Fibroblast of skin of right biceps (primary cell): ENCODE results near the gene CALCOCO2.
"Not testable (repeated sequence)": the region's sequence is repeated elsewhere in the genome, so short reads cannot be mapped to it uniquely, and the experiment has no call there.

Experiments
- DNase-seq: peaks from one replicate; pipeline ENCODE4 v3.0.0-alpha.2; 2013

Gene CALCOCO2

DNA sequence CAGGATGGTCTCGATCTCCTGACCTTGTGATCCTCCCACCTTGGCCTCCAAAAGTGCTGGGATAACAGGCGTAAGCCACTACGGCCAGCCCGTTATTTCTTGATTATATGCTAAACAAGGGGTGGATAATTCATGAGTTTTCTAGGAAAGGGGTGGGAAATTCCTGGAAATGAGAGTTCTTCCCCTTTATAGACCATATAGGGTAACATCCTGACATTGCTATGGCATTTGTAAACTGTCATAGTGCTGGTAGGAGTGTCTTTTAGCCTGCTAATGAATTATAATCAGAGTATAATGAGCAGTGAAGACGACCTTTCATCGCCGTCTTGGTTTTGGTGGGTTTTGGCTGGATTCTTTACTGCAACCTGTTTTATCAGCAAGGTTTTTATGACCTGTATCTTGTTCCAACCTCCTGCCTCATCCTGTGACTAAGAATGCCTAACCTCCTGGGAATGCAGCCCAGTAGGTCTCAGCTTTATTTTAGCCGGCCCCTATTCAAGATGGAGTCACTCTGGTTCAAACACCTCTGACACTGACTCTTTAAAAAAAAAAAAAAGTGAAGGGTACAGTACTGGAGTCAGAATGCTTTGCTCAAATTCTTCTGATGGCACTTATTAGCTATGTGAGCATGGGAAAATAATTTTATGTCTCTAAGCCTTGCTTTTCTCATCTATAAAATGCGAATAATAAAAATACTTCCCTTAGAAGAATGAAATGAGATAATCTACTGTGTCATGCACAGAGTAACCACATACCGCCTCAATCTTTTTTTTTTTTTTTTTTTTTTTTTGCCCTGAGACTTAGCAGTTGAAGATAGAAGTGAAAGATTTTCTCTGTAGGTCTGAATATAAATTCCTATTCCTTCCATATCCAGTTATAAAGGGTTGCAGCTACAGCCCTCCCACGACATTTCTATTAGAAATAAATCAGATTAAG is 5.1 kb upstream of the CALCOCO2 start:
- DNase-seq = peak; percentile 65

DNA sequence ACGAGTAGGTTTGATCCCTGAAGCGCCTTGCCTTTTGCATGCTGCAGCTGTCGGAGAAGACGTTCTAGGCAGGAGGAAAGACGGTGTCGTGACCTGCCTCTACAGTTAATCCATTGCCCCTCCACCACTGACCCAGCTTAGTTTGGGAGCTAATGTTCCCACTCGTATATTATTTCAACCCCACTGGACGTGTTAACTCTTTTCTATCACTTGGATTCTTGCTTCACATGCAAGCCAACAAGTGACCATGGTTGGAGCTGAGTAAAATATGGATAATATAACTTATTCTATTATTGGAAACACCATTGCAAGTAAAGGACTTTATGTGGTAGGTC is 681 bp downstream of the CALCOCO2 start:
- DNase-seq = no peak

- DNase-seq = no peak
Measured at GRCh38 chr17:48834973-48835372, 4.1 kb downstream of the CALCOCO2 start.

GRCh38 chr17:48835971-48836370 is 5.1 kb downstream of the CALCOCO2 start:
- DNase-seq = no peak

DNA sequence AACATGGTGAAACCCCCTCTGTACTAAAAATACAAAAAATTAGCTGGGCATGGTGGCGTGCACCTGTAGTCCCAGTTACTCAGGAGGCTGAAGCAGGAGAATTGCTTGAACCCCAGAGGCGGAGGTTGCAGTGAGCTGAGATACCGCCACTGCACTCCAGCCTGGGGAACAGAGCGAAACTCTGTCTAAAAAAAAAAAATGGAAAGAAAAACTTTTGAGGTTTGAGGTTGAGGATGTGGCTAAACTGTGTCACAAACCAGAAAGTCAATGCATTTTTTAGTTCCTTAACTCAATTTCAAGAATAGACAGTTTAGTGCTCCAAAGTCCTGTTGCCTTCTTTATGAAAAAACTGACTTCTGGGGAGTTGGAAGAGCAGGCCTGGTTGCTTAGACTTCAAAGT is 6.6 kb downstream of the CALCOCO2 start:
- not testable (repeated sequence) for DNase-seq

GRCh38 chr17:48840441-48840840 is 9.6 kb downstream of the CALCOCO2 start:
- DNase-seq = peak; percentile 11

- peak; percentile 49 for DNase-seq
Measured at GRCh38 chr17:48841395-48841831, 10.6 kb downstream of the CALCOCO2 start.

DNA sequence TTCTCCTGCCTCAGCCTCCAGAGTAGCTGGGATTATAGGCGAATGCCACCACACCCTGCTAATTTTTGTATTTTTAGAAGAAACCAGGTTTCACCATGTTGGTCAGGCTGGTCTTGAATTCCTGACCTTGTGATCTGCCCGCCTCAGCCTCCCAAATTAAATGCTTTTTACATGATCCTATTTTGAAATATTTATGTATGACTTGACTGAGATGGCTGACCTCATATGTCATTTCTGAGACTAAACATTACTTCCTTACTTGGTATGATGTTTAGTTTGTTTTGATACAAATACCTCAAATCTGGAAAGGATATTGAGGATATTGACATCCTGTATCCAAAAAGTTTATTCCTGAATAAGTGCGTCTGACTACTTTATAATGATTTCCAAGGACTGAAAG is 11.9 kb downstream of the CALCOCO2 start:
- DNase-seq = no peak

DNA sequence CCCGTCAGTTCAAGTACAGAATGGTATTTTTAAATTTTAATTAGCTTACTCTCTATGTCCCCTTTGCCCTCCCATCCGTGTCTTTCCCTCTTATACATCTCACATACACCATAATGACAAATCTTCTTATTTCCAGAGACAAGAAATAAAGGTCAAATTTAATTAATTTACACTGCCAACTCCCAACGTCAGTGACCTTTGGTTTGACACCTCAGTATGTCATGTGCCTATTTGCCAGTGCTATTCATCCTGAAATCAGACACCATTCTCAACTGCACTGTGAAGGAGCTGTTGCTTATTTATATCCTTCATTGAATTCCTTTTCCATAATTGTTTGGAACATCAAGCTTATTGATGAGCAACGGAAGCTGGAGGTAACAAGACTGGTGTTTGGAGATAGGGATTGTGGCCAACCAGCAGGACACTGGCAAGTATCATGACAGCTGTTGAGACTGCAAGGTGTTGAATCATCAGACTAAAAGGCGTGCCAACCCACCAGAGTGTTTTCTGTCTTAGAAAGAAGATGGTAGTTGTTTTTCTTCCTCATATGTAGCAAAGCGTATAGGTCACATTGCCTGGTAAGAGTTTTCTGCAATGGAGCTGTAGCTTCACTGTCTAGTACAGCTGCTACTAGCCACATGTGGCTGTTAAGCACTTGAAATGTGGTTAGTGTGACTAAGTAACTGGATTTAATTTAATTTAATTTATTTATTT is 12.5 kb downstream of the CALCOCO2 start:
- no peak for DNase-seq

DNA sequence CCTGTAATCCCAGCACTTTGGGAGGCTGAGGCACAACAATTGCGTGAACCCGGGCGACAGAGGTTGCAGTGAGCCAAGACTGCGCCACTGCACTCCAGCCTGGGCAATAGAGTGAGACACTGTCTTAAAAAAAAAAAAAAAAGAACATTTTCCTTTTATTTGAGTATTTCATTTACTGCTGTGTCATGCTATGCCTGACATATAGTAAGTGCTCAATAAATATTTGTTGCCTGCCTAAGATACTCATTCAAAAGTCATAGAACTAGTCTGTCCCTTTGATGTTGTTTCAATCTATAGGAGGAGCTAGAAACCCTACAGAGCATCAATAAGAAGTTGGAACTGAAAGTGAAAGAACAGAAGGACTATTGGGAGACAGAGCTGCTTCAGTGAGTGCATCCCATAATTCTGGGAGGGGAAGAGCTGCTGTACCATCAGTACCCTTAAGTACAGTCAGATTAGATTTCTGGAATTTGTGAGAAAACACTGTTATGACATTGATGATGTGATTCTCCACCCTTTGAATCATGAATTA is 20.0 kb downstream of the CALCOCO2 start:
- DNase-seq = no peak

DNA sequence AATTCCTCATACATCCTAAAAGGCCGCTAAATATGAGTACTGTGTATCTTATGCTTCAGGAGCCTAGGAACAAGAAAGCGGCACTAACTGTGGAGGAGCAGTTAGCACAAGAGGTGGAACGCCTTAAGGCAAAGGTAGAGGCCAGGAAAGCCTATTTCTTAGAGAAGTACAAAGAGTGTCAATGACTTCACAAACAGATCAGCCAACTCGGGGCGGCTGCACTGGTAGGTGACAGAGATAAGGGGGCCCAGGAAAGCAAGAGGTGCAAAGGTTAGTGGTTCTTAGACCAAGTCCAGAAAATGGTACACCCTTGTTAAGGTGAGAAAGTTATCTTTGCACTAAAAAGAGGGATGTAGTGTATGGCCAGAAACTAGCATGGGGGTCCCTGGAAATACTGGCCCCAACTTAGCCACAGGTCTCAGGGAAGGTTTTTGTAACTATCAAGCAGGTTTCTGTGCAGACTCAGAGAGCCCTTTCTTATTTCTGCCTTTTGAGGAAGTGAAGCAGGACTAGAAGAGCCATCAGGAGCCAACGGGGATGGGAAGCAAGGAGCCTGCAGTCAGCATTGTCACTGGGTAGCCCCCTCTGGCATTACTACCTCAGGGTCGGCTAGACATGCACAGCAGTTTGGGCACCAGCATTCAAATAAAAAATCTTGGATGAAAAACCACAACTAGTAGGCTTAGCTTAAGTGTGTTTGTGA is 24.1 kb downstream of the CALCOCO2 start:
- no peak for DNase-seq

GRCh38 chr17:48856122-48856821 is 25.4 kb downstream of the CALCOCO2 start:
- no peak for DNase-seq

DNA sequence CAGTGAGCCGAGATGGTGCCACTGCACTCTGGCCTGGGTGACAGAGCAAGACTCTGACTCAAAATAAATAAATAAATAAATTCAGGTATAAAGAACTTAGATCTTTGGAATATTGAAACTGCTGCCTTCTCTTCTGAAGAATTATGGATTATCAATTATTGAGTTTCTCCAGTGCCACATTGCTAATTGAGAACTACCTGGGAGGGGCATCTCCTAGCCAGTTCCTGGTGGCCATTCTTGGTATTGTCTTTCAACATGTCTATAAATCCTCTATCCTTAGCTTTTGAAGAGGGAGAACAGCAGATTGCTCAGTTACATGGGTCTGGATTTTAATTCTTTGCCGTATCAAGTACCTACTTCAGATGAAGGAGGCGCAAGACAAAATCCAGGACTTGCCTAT is 29.2 kb downstream of the CALCOCO2 start:
- no peak for DNase-seq

- DNase-seq = no peak
Measured at GRCh38 chr17:48860456-48860855, 29.6 kb downstream of the CALCOCO2 start.

GRCh38 chr17:48868916-48869500 is 38.2 kb downstream of the CALCOCO2 start:
- DNase-seq = no peak

- DNase-seq = no peak
Measured at GRCh38 chr17:48869821-48870318, 39.0 kb downstream of the CALCOCO2 start.

- no peak for DNase-seq
Measured at GRCh38 chr17:48871035-48871550, 40.3 kb downstream of the CALCOCO2 start.

- DNase-seq = no peak
Measured at GRCh38 chr17:48871551-48872351, 40.9 kb downstream of the CALCOCO2 start.

DNA sequence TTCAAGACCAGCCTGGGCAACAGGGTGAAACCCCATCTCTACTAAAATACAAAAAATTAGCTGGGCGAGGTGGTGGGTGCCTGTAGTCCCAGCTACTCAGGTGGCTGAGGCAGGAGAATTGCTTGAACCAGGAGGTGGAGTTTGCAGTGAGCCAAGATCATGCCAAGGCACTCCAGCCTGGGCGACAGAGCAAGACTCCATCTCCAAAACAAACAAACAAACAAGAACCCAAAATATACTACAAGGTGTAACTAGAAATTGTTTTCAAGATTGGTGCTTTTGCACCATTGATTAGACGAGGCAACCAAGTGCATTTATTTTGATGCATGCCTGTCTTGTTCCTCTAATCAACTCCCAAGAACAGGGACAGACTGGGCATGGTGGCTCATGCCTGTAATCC is 41.6 kb downstream of the CALCOCO2 start:
- not testable (repeated sequence) for DNase-seq

- DNase-seq = no peak
Measured at GRCh38 chr17:48873209-48873608, 42.4 kb downstream of the CALCOCO2 start.
